ENCODE data around the gene COPS9.

COPS9 gene

DNA sequence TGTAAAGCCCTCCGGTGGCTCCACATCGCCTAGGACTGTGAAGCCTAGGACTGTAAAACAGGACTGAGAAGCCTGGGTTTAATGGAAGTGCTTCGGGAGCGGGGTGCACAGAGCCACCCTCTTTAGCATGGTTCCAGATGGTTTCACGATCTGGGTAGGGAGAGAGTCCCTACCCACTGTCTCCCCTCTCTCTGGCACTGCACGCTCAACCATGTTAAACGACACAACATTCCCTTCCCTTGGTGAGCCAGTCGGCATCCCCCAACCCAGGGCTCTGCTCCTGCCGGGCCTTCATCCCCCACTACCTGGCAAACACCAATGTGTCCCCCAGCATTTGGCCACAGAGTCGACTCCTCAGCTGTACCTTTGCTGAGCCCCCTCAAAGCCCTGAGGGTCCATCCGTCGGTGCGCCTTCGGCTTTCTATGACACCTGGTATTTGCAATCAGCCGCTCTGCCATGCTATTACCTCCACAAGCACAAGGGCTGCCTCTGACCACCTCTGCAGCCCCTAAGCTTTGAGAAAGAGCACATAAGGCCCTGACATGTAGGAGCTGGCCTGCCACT is 1.1 kb downstream of the COPS9 start:
- no peak for DNase-seq (ENCODE audit: low read depth, low spot score)

DNA sequence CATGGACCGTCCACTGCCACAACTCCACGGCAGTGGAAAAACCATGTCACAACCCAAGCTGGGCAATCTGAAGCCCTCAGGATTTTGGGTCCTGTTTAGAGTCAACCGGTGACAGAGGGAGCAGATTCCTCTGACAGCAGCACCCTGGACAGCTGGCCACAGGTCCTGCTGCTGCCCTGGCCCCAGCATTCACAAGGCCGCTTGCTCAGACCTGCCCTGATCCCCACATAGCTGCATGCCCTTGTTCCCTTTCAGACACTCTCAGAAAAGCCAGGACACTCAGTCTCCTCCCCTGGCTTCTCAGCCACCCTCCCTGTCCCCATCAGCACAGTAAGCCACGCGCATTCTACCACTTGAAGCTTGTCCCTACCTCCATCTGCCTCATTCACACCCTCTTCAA is 1.6 kb downstream of the COPS9 start:
- no peak for DNase-seq (ENCODE audit: low read depth, low spot score)

DNA sequence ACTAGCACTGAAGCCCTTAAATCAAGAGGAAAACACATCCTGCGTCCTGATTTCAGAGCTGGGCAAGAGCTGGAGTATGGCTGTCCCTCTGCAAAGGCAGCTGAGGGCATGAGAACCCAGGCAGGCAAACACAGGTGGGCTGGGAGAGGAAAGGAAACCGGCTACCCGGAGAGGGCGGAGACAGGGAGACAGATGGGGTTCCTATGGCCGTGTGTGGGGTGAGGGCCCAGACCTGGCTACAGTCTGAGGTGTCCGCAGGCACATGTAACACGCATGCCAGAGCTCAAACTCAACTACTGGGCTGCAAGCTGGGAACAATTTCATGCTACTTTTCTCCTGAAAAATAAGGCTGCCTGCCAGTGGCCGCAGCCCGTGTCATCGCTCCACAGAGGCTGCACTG is 2.7 kb downstream of the COPS9 start:
- DNase-seq (ENCODE audit: low read depth, low spot score) = no peak

DNA sequence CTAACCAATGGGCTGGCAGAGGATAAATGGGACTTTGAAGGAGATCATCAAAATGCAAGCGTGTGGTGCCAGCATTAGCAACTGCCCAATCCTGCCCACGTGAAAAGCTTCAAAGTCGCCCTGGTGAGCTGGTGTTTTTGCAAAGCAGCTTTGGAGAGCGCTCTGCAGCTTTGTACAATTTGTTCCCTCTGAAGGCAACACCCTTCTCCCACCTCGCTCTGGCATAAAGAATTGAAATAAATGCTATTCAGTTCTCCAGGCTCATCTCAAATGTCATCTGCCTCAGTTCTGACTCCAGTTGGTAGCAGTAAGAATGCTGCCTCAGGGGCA is 3.5 kb downstream of the COPS9 start:
- no peak for DNase-seq (ENCODE audit: low read depth, low spot score)

DNA sequence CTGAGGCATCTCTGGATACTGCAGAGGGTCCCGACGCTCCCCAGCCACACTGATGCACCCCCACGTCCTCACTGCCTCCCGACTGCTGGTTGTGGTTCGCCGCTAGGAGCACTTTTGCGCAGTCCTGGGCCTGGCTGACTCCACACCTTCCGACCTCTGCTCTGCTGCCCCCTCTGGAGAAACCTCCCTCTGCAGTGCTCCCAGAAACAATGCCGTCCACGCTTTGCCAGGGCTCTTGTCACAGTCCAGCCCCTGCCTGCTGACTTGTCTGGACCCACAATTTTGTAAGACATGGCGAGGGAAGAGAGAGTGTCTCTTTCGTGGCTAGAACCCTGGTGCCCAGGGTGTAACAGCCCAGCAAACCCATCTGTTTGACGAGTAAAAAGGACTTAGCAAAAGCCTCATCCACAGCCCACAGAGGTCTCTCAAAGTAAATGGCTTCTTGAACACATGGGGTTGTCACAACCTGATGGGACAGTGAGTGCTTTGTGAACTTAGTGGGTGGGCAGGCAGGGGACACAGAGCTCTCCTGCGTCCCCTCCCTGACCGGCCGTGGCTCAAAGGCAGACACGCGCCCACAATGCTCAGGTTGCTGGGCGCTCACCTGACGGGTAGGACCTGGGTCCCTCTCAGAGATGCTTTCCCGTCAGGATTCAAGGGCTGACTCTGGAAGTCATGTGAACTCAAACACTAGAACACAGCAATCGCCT is 4.0 kb downstream of the COPS9 start:
- peak; percentile 24 for DNase-seq (ENCODE audit: low read depth, low spot score)

DNA sequence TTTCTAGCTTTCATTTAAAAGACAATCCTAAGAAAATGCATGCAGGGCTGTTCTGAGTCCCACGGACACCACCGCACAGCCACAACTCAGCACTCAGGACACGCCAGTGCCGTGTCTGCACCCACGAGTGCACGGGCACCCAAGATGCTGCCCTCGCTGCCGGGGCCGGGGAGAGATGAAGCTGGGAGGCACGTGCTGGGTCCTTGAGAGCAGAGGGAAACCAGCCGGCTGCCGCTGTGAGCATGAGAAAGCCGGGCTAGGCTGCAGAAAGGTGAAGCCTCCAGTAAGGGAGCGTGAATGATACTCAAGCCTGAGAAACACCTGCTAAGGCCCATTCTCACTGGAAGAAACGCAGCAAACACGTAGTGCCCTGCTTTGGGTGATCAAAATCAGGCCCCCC is 4.8 kb downstream of the COPS9 start:
- DNase-seq (ENCODE audit: low read depth, low spot score) = no peak

DNA sequence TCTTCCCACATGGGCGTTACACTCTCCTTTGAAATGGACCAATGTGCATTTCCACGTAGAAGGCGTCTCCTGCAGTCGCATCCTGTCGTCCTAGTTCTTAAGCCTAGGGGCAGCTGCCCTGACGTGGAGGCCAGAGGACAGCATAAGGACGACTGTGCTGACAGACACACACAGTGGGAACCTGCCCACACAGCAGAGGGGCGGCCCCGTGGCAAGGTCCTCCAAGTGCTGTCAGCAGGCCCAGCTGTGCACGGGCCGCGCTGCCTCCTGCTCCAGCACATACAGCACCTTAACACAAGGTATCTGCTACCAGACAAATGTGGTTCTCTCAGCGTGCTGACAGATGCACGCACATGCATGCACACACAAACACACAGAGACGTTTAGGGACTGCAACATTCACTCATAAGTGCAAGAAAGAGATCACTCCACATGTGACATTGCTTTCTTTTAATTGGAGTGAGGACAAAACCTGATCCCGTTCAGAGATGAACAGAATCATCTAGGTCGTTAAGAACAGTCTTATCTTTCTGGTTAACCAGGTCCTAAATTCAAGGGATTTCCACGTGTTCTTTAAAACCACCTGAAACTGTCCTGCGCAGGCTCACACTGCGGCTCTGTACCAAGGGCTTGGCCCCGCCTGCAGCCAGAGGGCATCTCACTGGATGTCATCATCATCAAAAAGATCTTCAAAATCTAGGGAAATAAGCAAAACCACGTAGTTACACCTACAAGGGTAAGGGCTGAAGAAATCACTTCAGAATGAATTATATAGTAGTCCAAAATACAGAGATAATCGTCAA is 5.5 kb downstream of the COPS9 start:
- DNase-seq (ENCODE audit: low read depth, low spot score) = no peak

DNA sequence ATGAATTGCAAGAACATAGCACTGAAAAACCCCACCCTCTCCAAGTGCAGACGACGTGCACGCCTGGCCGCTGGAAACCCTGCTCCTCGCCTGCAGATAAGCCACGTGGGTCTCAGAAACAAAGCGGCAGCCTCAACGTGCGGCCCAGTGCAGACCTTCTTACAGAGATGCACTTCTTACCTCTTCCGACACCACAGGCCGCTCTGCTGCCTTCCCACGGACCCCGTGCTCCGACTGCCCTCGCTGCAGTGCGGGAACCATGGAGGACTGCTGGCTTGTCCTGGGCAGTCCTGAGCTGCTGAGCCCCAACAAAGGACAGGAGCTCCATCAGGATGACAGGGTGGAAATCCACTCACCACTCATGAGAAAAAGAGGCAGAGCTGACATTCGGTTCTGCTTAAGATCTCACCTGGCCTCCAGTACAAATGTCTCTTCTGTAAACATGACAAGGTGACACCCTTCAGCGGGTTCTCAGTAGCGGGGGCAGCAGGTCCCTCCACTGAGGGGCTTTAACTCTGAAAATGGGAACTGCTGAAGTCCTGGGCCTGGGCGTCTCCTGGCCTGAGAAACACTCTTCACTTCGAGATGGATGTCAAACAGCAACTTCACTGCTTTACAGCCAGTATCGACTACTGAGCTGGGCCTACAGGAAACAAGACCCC is 6.2 kb downstream of the COPS9 start:
- no peak for DNase-seq (ENCODE audit: low read depth, low spot score)

DNA sequence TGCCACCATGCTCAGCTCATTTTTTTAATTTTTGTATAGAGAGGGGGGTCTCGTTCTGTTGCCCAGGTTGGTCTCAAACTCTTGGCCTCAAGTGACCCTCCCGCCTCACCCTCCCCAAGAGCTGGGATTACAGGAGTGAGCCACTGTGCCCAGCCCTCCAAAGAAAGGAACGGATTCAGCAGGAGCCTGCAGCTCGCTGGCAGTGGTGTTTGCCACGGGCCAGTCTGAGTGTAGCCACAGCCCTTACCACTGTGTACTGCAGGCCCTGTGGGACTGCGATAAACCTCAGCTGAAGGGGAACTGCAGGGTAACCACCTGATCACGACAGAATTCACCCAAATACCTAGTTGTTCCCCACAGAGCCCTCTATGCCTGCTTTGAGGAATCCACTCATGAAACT is 6.8 kb downstream of the COPS9 start:
- no peak for DNase-seq (ENCODE audit: low read depth, low spot score)

DNA sequence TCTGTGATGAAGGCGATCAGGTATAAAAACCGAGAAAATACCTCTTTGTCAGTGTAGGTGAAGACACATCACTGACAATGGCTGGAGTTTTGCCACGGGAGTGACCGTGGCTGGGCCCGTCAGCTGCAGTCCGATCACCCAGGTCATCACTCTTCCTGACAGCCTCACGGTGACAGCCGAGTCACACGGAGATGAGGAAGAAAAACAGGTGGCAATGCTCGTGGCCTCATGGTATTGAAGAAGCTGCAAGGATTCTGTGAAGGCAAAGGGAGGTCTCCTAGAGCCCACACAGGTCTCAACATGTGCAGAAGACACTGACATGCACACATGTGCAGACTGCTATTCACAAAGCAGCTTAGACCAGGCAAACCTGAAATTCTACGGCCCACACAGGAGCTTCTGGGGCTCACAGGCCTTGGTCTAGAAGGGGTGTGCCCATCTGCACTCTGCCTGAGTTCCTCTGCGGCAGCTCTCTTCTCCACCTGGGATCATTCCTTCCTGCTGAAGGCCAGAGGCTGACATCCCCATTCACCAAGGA is 7.4 kb downstream of the COPS9 start:
- DNase-seq (ENCODE audit: low read depth, low spot score) = no peak

DNA sequence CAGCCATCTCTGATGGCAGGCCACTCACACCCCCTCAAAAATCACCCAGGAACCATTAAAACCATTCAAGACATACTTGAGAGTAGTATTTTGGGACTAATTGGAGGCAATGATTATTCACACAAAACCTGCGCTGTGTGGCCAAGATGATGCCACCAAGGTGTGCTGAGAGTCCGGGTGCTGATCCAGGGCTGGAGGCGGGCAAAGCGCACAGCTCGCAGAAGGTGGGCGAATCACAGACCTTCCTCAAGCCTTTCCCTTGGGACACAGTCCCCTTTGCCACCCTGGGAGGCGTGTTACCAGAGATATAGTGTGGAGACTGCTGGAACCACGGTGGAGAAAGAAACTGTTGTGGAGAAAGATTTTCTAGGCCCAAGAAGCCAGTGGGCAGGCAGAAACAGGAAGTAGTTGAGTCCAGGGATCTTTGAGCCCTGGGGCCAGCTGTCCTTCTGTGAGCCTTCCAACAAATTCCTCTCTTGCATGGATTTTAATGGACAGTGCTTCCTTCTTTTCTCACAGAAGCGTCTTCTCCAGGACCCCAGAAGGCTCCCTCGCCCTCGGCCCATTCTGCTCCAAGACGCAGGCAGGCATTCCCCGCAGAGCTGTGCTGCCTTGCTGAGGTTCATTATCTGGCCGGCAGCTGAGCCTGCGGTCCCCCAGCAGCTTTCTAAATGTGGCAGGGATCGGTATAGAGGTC is 8.0 kb downstream of the COPS9 start:
- DNase-seq (ENCODE audit: low read depth, low spot score) = no peak

DNA sequence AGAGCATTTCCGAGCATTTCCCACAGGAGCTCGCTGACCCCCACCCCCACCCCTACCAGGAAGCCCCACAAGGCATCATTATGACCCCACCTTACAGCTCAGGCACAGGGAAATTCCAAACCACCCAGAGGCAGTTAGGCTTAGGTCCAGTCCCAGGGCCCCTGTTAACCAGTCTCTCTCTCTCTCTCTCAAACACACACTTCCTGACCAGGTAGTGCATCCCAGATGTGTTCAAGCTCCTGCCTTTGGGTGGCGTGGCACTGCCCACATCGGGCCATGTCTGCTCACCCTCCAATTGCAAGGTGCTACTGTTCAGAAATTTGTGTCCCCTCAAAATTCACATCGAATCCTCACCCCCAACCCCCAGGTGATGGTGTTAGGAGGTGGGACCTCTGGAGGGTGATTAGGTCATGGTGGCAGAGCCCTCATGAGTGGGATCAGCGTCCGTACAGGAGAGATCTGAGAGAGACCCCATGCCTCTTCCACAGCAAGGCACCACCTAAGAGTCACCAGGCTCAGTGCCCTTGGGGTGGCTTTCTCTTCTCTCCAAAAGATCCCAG is 8.8 kb downstream of the COPS9 start:
- no peak for DNase-seq (ENCODE audit: low read depth, low spot score)

DNA sequence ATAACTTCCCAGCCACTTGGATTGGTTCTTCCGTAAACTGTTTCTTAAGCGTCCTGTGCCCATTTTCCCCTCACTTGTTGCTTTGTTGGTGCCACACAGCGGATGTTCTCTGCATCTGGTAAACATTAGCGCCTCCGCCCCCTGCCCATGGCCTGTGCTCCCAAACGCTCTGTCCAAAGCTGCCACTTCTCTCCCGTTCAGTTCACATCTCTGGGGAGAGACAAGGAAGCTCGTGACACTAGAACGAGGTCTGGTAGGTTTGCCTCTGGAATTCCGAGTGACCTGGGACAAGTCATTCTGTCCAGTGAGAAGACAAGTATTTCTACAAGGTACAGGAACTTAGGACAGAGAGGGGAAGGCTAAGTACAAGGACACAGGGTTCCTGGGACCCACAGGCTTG is 9.4 kb downstream of the COPS9 start:
- no peak for DNase-seq (ENCODE audit: low read depth, low spot score)

DNA sequence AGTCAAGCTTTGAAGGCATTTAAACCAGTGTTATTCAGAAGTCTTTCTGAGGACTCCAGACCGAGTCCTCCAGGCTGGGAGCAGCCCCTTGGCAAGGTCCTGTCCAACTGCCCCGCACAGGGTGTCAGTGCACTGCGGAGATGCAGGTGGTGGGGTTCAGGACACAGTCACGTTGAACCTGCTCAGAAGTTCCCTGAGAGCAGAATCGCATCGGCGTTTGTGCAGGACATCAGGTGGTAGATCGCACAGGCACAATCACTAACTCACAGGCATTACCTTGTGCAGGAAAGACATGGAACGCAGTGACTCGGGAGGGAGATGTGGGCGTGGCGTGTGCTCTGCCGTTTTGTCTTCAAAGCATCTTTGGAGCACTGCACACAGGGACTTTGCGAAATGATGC is 10.4 kb downstream of the COPS9 start:
- DNase-seq (ENCODE audit: low read depth, low spot score) = no peak

DNA sequence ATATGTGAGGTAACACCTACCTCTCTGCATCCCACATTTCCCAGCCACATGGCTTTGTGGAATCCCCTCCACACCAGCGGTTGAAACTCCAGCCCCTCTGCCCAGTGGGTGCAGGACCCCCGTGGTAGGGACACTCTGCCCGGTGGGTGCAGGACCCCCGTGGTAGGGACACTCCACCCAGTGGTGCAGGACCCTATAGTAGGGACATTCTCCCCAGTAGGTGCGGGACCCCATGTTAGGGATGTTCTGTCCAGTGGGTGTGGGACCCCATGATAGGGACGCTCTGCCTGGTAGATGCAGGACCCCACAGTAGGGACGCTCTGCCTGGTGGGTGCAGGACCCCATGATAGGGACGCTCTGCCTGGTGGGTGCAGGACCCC is 11.5 kb downstream of the COPS9 start:
- DNase-seq (ENCODE audit: low read depth, low spot score) = no peak

DNA sequence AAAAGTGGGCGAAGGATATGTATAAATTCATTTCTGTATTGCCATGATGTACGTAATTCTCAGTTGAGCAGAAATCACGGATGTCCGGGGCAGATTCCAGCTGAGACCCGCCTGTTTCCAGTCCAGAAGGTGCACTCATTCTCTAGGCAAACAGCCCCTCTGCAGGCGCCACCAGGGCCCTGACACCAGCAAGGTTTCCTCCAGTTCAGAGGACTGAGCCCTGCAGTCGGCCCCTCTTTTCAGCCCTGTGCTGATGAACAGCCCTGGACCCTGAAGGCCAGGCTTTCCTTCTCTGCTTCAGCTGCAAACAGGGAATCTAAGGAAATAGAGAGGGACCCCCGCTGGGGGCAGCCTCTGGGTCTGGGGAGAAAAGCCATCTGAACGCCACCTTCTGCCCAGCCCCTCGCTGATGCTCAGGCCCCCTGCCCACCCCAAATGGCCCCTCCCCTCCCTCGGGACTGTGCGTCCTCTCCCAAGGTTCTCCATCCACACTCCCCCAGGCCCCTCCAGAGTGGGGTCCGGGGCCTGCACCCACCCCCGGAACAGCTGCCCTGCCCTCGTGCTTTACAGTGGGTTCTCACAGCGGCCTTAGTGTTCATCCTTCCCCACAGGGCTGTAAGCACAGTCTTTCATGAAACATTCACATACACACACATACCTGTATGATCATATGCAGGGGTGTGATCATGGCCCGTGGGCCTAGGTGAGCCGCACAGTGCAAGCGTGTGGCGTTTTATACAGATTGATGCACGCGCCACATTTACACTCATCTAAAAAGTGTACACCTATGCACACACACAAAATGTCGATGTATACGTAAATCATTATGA is 12.1 kb downstream of the COPS9 start:
- DNase-seq (ENCODE audit: low read depth, low spot score) = no peak

DNA sequence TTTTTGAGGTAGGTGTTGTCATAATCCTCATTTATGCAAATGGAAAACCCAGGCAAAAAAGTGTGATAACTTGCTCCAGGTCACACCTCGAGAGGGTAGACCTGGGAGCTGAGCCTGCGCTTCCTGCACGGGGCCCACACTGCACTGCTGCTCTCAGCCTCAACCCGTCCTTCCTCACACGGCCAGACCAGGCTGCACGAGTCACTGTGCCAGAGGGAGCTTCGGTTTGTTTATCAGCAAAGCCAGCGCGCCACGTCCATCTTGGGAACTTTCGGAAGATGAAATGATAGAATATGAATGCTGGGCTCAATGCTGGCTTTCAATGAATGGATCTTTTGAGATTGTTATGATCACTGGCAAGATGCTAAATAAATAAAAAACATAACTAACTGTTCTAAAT is 14.4 kb downstream of the COPS9 start:
- DNase-seq (ENCODE audit: low read depth, low spot score) = no peak

DNA sequence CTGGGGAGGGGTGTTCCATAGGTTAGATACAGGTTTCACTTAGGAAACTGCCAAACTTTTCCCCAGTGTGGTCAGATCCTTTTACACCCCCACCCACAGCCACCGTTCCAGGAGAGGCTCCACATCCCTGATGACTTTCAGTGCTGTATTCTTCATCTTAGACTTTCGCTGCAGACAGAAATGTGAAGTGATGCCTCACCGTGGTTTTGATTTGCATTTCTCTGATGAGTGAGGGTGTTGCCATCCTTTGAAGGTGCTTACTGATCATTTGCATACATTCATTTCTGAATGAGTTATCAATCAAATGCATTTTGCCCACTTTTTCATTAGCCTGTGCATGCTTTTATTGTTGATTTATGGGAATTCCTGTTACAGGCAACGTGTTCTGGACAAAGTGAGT is 14.9 kb downstream of the COPS9 start:
- no peak for DNase-seq (ENCODE audit: low read depth, low spot score)

DNA sequence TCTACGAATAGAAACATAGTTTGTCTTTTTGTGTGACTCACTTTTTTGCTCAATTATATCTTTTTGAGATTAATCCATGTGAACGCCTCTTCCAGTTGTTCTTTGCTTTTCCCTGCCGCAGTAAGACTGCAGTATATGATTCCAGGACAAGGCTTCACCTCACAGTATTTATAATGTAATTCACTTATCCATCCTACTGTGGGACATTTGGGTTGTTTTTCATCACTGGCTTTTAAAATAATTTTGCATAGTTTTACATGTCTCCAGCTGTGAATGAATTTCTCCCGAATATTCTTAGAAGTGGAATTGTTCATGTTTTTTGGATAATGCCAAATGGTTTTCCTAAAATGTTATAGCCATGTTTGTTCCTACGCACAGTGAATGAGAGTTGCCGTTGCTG is 21.9 kb downstream of the COPS9 start:
- no peak for DNase-seq (ENCODE audit: low read depth, low spot score)

DNA sequence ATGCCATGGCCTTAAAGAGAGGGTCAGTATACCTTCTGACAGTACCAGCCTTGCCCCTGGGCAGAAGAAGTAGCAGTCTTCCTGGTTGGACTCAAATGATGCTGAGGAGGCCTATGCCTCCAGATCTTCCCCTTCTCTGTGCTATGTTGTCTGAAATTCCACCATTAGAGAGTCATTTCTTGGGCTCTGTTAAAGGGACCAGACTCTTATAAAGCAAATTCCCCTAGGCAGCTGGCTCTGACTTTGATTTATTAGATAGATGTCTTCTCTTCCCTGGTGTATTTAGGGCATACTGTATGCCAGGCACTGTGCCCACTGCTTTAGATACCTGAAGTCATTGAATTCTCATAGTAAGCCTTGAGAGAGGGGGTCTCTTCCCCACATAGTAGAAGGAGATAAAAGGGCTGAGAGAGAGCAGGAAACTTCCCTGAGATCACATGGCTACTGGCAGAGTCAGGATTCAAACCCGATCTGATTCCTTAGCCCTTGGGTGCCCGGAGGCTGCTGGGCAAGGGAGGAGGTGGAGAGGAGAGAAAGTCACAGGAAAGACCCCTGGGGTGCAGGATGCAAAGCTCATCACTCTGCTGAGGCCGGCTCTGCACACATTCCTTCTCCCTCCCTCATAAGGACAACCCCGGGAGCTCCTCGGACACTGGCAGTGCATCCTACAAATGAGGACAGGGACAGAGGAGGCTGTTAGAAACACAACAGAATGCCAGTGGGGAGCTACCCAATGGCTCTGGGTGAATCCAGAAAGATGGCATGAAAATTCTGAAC is 23.0 kb downstream of the COPS9 start:
- DNase-seq (ENCODE audit: low read depth, low spot score) = no peak
